Ascending aorta (tissue), 2 donors: ENCODE data around the gene GREM1. TPM values are rescaled to one million over a fixed set of nuclear protein-coding genes. Genes with fewer than 3 reads are reported as not detected.

Experiments used
- DNase-seq, 2 donors: peaks; one replicate each; pipeline ENCODE4 v3.0.0-alpha.2; 2019; ENCODE audit warnings: low spot score in 2 of 2
- H3K27ac ChIP-seq, 2 donors: fragments of 200-600 bp; sonication (generic); one replicate each; pipeline ENCODE4 v1.5.1; 2016 to 2017; ENCODE audit warnings: mild to moderate bottlenecking in 1 of 2
- H3K27me3 ChIP-seq: fragments of 200-600 bp; sonication (generic); one replicate; pipeline ENCODE4 v1.5.1; 2017
- H3K36me3 ChIP-seq, 2 donors: fragments of 200-600 bp; sonication (generic); one replicate each; pipeline ENCODE4 v1.5.1; 2016
- H3K4me1 ChIP-seq, 2 donors: fragments of 200-600 bp; sonication (generic); one replicate each; pipeline ENCODE4 v1.5.1; 2016 to 2017; ENCODE audit warnings: mild to moderate bottlenecking in 1 of 2
- H3K4me3 ChIP-seq, 2 donors: fragments of 200-600 bp; sonication (generic); one replicate each; pipeline ENCODE4 v1.5.1; 2016 to 2017; ENCODE audit warnings: mild to moderate bottlenecking in 1 of 2
- H3K9me3 ChIP-seq, 2 donors: fragments of 200-600 bp; sonication (generic); one replicate each; pipeline ENCODE4 v1.5.1; 2016
- intact Hi-C: fragments of 100-400 bp; cut with DNase I; formaldehyde crosslinking; loops from one replicate; pipeline ENCODE4 v1.15.1; 2023
- total RNA-seq: library from RNA; depleted of rRNA; stranded (reverse); fragments of >200 nt; gene quantifications from one replicate; pipeline ENCODE4 v1.1.0, GENCODE V29; 2016
- TF ChIP-seq, protein P1 (sequence below), 3 experiments: fragments of 200-600 bp in 2 of 3; fragments of 450-650 bp in 1 of 3; sonication (generic) in 2 of 3; IDR thresholded peaks; one replicate each; pipeline ENCODE4 v1.5.1; 2016 to 2019; ENCODE audit warnings: antibody characterized with exemption in 3 of 3, mild to moderate bottlenecking in 1 of 3, moderate library complexity in 1 of 3

Gene GREM1
- total RNA-seq, 1 donor from 2014 or later, result not detected

DNA sequence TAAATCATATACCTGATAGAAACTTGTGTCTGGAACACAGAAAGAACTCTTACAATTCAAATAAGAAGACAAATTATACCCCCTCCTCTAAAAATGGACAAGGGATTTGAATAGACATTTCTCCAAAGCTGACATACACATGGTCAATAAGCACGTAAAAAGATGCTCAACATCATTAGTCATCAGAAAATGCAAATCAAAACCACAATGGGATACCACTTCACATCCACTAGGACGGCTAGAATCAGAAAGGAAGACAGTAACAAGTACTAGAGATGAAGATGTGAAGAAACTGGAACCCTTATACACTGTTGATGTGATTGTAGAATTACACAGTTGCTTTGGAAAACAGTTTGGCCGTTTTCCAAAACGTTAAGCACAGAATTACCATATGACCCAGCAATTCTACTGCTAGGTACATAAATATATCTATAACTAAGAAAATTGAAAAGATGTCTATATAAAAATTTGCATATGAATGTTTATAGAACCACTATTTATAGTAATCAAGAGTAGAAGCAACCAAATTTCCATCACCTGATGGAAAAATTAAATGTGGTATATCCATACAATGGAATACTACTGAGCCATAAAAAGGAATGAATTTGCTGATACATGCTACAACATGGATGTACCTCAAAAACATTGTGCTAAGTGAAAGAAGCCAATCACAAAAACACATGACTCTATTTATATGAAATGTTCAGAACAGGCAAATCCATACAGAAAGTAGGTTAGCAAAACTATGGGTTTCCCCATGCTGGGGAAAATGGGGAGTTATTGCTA lies 60.8 kb downstream of the GREM1 start:
- no peaks in the 10 kb centered on the region for H3K27me3 ChIP-seq
- no peak overlapping the region for H3K4me3 ChIP-seq
- peaks cover 0 to 7% of the 10 kb centered on the region in 2 donors for H3K9me3 ChIP-seq
- intact Hi-C loops, result no loop called here
- no peak overlapping the region for H3K27ac ChIP-seq
- TF ChIP-seq, protein P1, sequence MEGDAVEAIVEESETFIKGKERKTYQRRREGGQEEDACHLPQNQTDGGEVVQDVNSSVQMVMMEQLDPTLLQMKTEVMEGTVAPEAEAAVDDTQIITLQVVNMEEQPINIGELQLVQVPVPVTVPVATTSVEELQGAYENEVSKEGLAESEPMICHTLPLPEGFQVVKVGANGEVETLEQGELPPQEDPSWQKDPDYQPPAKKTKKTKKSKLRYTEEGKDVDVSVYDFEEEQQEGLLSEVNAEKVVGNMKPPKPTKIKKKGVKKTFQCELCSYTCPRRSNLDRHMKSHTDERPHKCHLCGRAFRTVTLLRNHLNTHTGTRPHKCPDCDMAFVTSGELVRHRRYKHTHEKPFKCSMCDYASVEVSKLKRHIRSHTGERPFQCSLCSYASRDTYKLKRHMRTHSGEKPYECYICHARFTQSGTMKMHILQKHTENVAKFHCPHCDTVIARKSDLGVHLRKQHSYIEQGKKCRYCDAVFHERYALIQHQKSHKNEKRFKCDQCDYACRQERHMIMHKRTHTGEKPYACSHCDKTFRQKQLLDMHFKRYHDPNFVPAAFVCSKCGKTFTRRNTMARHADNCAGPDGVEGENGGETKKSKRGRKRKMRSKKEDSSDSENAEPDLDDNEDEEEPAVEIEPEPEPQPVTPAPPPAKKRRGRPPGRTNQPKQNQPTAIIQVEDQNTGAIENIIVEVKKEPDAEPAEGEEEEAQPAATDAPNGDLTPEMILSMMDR (IDR thresholded peaks at IDR 0.05), result no peak
- no peaks in the 10 kb centered on the region for H3K36me3 ChIP-seq
- DNase-seq, result no peak
- H3K4me1 ChIP-seq, result no peaks in the 10 kb centered on the region

DNA sequence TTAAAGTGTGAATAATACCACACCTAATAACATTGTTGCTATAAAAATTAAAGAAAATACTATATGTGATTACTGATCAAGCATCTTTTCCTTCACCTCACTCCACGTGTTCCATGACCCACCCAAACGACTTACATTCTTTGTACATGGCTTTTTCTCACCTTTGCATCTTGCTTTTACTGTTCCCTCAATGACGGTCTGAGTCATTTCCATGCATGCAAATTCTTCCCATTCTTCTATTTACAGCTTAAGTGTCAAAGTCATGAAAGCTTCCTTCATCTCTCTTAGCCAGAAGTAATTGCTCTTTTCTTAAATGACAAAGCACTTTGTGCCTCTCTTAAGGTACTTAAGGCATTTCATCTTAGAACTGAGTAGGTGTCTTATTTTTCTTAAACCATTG lies 64.0 kb downstream of the GREM1 start:
- TF ChIP-seq, protein P1 (IDR thresholded peaks at IDR 0.05), result no peak
- Histone ChIP-seq H3K4me3 (no peak overlapping the region), H3K27ac (no peak overlapping the region), H3K9me3 (peaks cover 0 to 7% of the 10 kb centered on the region in 2 donors), H3K36me3 (no peaks in the 10 kb centered on the region), H3K27me3 (no peaks in the 10 kb centered on the region), H3K4me1 (no peaks in the 10 kb centered on the region)
- intact Hi-C loops, result no loop called here
- DNase-seq, result no peak

GRCh38 chr15:32784581-32784980 lies 66.8 kb downstream of the GREM1 start:
- Histone ChIP-seq H3K4me3 (no peak overlapping the region), H3K27ac (no peak overlapping the region), H3K27me3 (no peaks in the 10 kb centered on the region), H3K4me1 (no peaks in the 10 kb centered on the region), H3K36me3 (no peaks in the 10 kb centered on the region), H3K9me3 (no peaks in the 10 kb centered on the region)
- intact Hi-C loops, result no loop called here
- DNase-seq, result no peak
- TF ChIP-seq, protein P1 (IDR thresholded peaks at IDR 0.05), result no peak

DNA sequence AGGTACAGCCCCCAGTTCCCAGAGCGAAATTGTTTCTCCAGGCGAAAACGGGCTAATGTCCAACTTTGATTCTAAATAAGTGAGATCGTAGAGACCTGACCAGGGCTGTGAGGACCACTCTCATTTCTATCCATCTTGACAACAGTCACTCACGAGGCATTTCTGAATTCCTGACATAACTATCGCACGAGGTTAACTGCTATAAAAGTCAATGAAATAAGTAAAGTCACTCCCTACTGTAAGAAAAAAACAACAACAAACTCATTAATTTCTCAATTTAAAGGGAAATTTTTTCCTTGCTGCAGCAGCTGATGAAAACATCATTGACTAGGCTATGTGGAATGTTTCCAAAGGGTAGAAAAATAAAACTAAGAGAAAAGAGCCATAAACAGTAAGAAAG lies 69.1 kb downstream of the GREM1 start:
- intact Hi-C loops, result loop anchor here (5.0 kb wide), 1 partner anchor 50 kb away; no protein-coding TSS in a partner anchor
- TF ChIP-seq, protein P1 (IDR thresholded peaks at IDR 0.05), result no peak

GRCh38 chr15:32787949-32788348 lies 70.1 kb downstream of the GREM1 start:
- no peak for DNase-seq
- TF ChIP-seq, protein P1 (IDR thresholded peaks at IDR 0.05), result no peak
- Histone ChIP-seq H3K27me3 (no peaks in the 10 kb centered on the region), H3K9me3 (no peaks in the 10 kb centered on the region), H3K36me3 (no peaks in the 10 kb centered on the region), H3K27ac (no peak overlapping the region), H3K4me1 (no peaks in the 10 kb centered on the region), H3K4me3 (no peak overlapping the region)
- intact Hi-C loops, result loop anchor here (5.0 kb wide), 1 partner anchor 49 kb away; no protein-coding TSS in a partner anchor

More for the DNA sequence above, 69.1 kb downstream of the GREM1 start:
- Histone ChIP-seq H3K9me3 (no peaks in the 10 kb centered on the region), H3K27ac (no peak overlapping the region), H3K4me1 (no peaks in the 10 kb centered on the region), H3K4me3 (no peak overlapping the region), H3K36me3 (no peaks in the 10 kb centered on the region), H3K27me3 (no peaks in the 10 kb centered on the region)
- no peak for DNase-seq
